Adrenal gland (tissue), 12 donors: Measurements from ENCODE around the gene TRIP10. TPM values are rescaled to one million over a fixed set of nuclear protein-coding genes. Genes with fewer than 3 reads are reported as not detected.

Source experiments
- DNase-seq, 7 donors: peaks; one replicate each; pipeline ENCODE4 v3.0.0-alpha.2; 2019 to 2020
- H3K27ac ChIP-seq, 5 donors: fragments of 200-600 bp; sonication (generic) in 4 of 5; 1 replicate in 3 of 5; 2 replicates in 2 of 5; pipeline versions ENCODE4 v1.5.1 to v1.8.0; 2016 to 2020; ENCODE audit warnings: mild to moderate bottlenecking in 1 of 5
- H3K27me3 ChIP-seq: fragments of 200-600 bp; 2 replicates; pipeline ENCODE4 v1.8.0; 2021
- H3K36me3 ChIP-seq, 2 donors: fragments of 200-600 bp; replicated peaks in 1 of 2; 1 replicate in 1 of 2; 2 replicates in 1 of 2; pipeline versions ENCODE4 v1.5.1 to v1.8.0; 2018 to 2022
- H3K4me1 ChIP-seq, 2 donors: fragments of 200-600 bp; replicated peaks in 1 of 2; 1 replicate in 1 of 2; 2 replicates in 1 of 2; pipeline versions ENCODE4 v1.5.1 to v1.8.0; 2018 to 2021
- H3K4me3 ChIP-seq, 4 donors: fragments of 200-600 bp; sonication (generic) in 3 of 4; one replicate each; pipeline ENCODE4 v1.5.1; 2016 to 2018
- H3K9me3 ChIP-seq, 3 donors: fragments of 200-600 bp; sonication (generic) in 1 of 3; replicated peaks in 1 of 3; 1 replicate in 2 of 3; 2 replicates in 1 of 3; pipeline versions ENCODE4 v1.5.1 to v1.8.0; 2016 to 2021
- POLR2A ChIP-seq, 2 donors: fragments of 450-650 bp; IDR thresholded peaks; one replicate each; pipeline ENCODE4 v1.6.1; 2017; ENCODE audit warnings: antibody characterized with exemption in 2 of 2, mild to moderate bottlenecking in 2 of 2, moderate library complexity in 1 of 2
- WGBS, 4 donors: extraction: QIAGEN DNeasy Blood & Tissue Kit in 2 of 4; methylation state at CpG; one replicate each; pipeline versions ENCODE4 v1.1.5 to v1.1.7; 2013 to 2017; 5-methylcytosine and 5-hydroxymethylcytosine counted together
- intact Hi-C, 2 donors: fragments of 100-400 bp; cut with DNase I; formaldehyde crosslinking; loops; one replicate each; pipeline versions ENCODE4 v1.14.1 to v1.15.0; 2022 to 2023
- polyA plus RNA-seq, 3 donors: library from polyadenylated mRNA; stranded (reverse); fragments of 200-250 nt in 2 of 3; fragments of 350-450 nt in 1 of 3; fragmentation: Illumina TruSeq in 1 of 3; extraction: RNeasy Lipid Tissue Mini Kit (QIAGEN cat#74804) in 1 of 3; gene quantifications; one replicate each; pipeline ENCODE4 v1.2.3, GENCODE V29; 2013 to 2014
- total RNA-seq, 9 donors: library from RNA; depleted of rRNA in 4 of 9; stranded (reverse); fragments of >200 nt in 4 of 9; fragments of 120-200 nt in 1 of 9; fragmentation: NEBNext Ultra II Directional in 1 of 9; extraction: Animal tissue kit (Norgen Biotek cat#: 25700) in 1 of 9; gene quantifications; one replicate each; pipeline versions ENCODE4 v1.1.0 to v1.2.4, GENCODE V29; 2013 to 2023
- TF ChIP-seq, protein P1 (sequence below), 6 experiments: fragments of 450-650 bp in 4 of 6; fragments of 200-600 bp in 2 of 6; sonication (generic) in 1 of 6; IDR thresholded peaks; 1 replicate in 5 of 6; 2 replicates in 1 of 6; pipeline versions ENCODE4 v1.5.1 to v1.8.0; 2016 to 2021; ENCODE audit warnings: antibody characterized with exemption in 6 of 6, mild to moderate bottlenecking in 2 of 6, moderate library complexity in 1 of 6
- donor health status: healthy with polysubstance abuse.
- donor health status: Bipolar disorder and iron deficiency.
- donor health status: DM: yes; HTN: yes; CAD: no.
- donor health status: DM: no; HTN: no; CAD: no.
- donor health status: DM: no; HTN: no; CAD: no.
- donor health status: DM: yes; HTN: yes; CAD: no.

TRIP10 gene
- total and polyA plus RNA-seq, 12 donors: 22.5 to 425 (median 74.8) TPM

DNA sequence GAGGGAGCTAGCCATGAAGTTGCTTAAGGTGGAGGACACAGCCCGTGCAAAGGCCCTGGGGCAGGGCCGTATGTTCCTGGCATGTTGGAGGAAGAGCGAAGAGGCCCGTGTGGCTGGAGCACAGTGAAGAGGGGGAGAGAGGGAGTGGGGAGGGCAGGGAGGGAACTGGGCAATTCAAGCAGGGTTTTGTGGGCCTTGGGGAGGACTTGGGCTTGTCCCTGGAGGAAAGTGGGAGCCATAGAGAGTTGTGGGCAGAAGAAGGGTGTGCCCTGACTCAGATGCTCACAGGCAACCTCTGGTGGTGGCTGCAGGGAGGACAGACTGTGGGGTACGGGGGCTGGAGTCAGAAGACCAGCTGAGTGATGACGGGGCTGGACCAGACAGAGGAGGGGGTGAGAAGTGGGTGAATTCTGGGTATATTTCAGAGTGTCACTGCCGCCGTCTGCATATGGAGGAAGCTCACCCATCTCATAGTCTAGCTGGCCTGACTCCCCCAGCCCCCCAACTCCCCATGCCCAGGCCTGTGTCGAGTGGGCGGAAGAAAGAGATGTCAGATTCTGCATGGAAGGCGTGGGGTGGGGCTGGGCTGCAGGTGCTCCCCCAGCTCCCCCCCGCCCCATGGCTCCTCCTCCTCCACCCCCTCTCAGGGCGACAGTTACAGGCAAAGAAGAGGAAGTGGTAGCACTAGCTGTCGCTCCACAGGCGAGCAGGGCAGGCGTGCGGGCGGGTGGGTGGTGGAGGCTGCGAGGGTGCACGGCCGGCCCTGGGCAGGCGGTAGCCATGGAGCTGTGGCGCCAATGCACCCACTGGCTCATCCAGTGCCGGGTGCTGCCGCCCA is 32.8 kb downstream of the TRIP10 start, which contains the start of gene VAV1:
Gene VAV1, plus strand, starts transcription at position 681 of the 838 bp plus-strand sequence. Its CDS starts 100 bp downstream, at position 781.
- WGBS, 4 donors: 53 to 70% (median 64%) methylated on average over 9 to 25 of the region's 25 CpGs

DNA sequence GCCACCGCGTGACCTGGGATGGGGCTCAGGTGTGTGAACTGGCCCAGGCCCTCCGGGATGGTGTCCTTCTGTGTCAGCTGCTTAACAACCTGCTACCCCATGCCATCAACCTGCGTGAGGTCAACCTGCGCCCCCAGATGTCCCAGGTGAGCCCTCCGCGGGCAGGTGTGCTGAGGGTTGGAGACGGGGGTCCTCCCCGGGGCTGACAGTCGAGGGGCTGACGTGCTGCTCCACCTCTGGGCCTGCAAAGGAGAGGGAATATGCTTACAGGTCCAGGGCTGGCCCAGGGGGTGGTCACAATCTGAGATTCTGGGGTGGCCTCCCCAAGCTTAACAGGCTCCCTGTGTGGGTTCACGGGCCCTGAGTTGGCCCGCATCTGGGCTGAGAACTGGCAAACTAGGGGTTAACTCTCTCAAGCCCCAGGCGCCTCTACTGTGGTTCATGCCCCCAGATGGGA is 33.4 kb downstream of the TRIP10 start:
- Histone ChIP-seq H3K9me3 (no peaks in the 10 kb centered on the region), H3K4me3 (peak overlapping the region in 1 of 4 donors; percentile 47), H3K27ac (peak overlapping the region in 1 of 5 donors; percentile 64), H3K27me3 (no peaks in the 10 kb centered on the region), H3K36me3 (no peaks in the 10 kb centered on the region), H3K4me1 (no peaks in the 10 kb centered on the region)
- no peak for TF ChIP-seq POLR2A (IDR thresholded peaks at IDR 0.05)
- TF ChIP-seq, protein P1, sequence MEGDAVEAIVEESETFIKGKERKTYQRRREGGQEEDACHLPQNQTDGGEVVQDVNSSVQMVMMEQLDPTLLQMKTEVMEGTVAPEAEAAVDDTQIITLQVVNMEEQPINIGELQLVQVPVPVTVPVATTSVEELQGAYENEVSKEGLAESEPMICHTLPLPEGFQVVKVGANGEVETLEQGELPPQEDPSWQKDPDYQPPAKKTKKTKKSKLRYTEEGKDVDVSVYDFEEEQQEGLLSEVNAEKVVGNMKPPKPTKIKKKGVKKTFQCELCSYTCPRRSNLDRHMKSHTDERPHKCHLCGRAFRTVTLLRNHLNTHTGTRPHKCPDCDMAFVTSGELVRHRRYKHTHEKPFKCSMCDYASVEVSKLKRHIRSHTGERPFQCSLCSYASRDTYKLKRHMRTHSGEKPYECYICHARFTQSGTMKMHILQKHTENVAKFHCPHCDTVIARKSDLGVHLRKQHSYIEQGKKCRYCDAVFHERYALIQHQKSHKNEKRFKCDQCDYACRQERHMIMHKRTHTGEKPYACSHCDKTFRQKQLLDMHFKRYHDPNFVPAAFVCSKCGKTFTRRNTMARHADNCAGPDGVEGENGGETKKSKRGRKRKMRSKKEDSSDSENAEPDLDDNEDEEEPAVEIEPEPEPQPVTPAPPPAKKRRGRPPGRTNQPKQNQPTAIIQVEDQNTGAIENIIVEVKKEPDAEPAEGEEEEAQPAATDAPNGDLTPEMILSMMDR (IDR thresholded peaks at IDR 0.05): no peak
- 49 to 93% (median 58%) methylated on average over 3 to 14 of the region's 14 CpGs; no CpG with 5 or more reads in 1 of the 4 donors for WGBS, 4 donors
- intact Hi-C loops: no loop called here
- DNase-seq: no peak

More for the DNA sequence above, 32.8 kb downstream of the TRIP10 start, which contains the start of gene VAV1:
- peak within 1 kb of the TSS in 1 of 4 donors; percentile 47 for H3K4me3 ChIP-seq
- H3K36me3 ChIP-seq: no peaks in the 10 kb centered on the region
- TF ChIP-seq, protein P1 (IDR thresholded peaks at IDR 0.05): peak in 1 of 6 experiments; percentile 20
- no peak for TF ChIP-seq POLR2A (IDR thresholded peaks at IDR 0.05)
- DNase-seq: peak in 3 of 7 donors; percentile 43 to 49 (median 45)
- intact Hi-C loops: no loop called here
- peak within 1 kb of the TSS in 1 of 5 donors; percentile 64 for H3K27ac ChIP-seq
- no peaks in the 10 kb centered on the region for H3K27me3 ChIP-seq
- no peaks in the 10 kb centered on the region for H3K9me3 ChIP-seq
- H3K4me1 ChIP-seq: peaks cover 4 to 6% of the 10 kb centered on the region in 2 donors

DNA sequence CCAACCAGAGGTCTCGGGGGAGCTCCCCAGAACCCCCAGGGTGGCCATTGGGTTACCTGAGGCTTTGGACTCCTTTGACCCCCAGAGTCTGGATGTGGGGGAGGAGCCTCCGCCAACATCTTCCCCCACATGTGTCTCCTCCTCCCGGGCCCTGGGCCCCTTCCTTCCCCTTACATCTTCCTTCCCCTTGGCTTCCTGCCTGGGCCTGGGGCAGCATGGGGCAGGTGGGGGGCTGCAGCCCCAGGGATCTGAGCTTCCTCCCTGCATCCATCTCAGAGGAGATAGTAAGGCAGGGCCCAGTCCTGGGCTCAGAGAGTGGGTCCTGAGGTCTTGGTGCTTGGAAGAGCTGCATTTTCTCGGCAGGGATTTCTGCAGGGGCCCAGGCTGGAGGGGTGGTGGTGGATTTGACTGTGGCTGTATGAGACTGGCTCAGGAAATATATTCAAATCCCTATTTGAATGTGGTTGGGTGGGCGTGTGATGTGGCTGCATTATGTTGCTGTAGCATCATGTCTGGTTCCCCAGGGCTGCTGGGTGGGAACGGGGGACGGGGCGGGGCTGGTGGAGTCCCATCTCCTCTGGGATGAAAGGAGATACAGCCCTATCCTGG is 33.9 kb downstream of the TRIP10 start:
- H3K27me3 ChIP-seq: no peaks in the 10 kb centered on the region
- intact Hi-C loops: no loop called here
- no peaks in the 10 kb centered on the region for H3K4me1 ChIP-seq
- H3K4me3 ChIP-seq: peak overlapping the region in 1 of 4 donors; percentile 47
- TF ChIP-seq POLR2A (IDR thresholded peaks at IDR 0.05): no peak
- TF ChIP-seq, protein P1 (IDR thresholded peaks at IDR 0.05): no peak
- H3K27ac ChIP-seq: peak overlapping the region in 1 of 5 donors; percentile 64
- DNase-seq: peak in 3 of 7 donors; percentile 25 to 32 (median 32)
- whole genome bisulfite sequencing, 4 donors: 16 to 59% (median 42%) methylated on average over 3 to 8 of the region's 8 CpGs
- no peaks in the 10 kb centered on the region for H3K9me3 ChIP-seq
- H3K36me3 ChIP-seq: no peaks in the 10 kb centered on the region
